Measurements from ENCODE around the gene CCNL1.
"Not testable (repeated sequence)": the region's sequence is repeated elsewhere in the genome, so short reads cannot be mapped to it uniquely, and the experiment has no call there.

Gene CCNL1

GRCh38 chr3:157159762-157160657, at the start of gene CCNL1:
Gene CCNL1, minus strand, starts transcription at chr3:157160147. Its CDS starts 53 bp downstream, at chr3:157160094.
- peak; percentile 92 to 95 for DNase-seq

GRCh38 chr3:157204880-157205279, 44.9 kb upstream of the CCNL1 start:
- DNase-seq = no peak

- peak; percentile 40 to 56 for DNase-seq
Measured at GRCh38 chr3:157204431-157204830, 44.5 kb upstream of the CCNL1 start.

GRCh38 chr3:157201648-157202278, 41.8 kb upstream of the CCNL1 start:
- DNase-seq = peak; percentile 80 to 82

GRCh38 chr3:157199841-157200240, 39.9 kb upstream of the CCNL1 start:
- DNase-seq = no peak

GRCh38 chr3:157195965-157196364, 36.0 kb upstream of the CCNL1 start:
- no peak for DNase-seq

GRCh38 chr3:157191149-157191548, 31.2 kb upstream of the CCNL1 start:
- DNase-seq = not testable (repeated sequence)

GRCh38 chr3:157190380-157190872, 30.5 kb upstream of the CCNL1 start:
- no peak for DNase-seq

GRCh38 chr3:157188391-157188790, 28.4 kb upstream of the CCNL1 start:
- DNase-seq = no peak

GRCh38 chr3:157182879-157183278, 22.9 kb upstream of the CCNL1 start:
- DNase-seq = peak in 1 of 2 experiments; percentile 42

GRCh38 chr3:157180262-157180661, 20.3 kb upstream of the CCNL1 start:
- DNase-seq = no peak

GRCh38 chr3:157179365-157179803, 19.4 kb upstream of the CCNL1 start:
- DNase-seq = no peak

- not testable (repeated sequence) for DNase-seq
Measured at GRCh38 chr3:157178503-157179364, 18.8 kb upstream of the CCNL1 start.

- DNase-seq = not testable (repeated sequence)
Measured at GRCh38 chr3:157177801-157178453, 18.0 kb upstream of the CCNL1 start.

- no peak for DNase-seq
Measured at GRCh38 chr3:157176934-157177333, 17.0 kb upstream of the CCNL1 start.

GRCh38 chr3:157175691-157176507, 16.0 kb upstream of the CCNL1 start:
- peak in 1 of 2 experiments; percentile 35 for DNase-seq

- DNase-seq = peak; percentile 100
Measured at GRCh38 chr3:157174649-157175498, 14.9 kb upstream of the CCNL1 start.

- DNase-seq = peak in 1 of 2 experiments; percentile 62
Measured at GRCh38 chr3:157174290-157174648, 14.3 kb upstream of the CCNL1 start.

GRCh38 chr3:157173343-157173742, 13.4 kb upstream of the CCNL1 start:
- DNase-seq = not testable (repeated sequence)

- DNase-seq = no peak
Measured at GRCh38 chr3:157172746-157173145, 12.8 kb upstream of the CCNL1 start.
